ENCODE measurements around the gene CNST.
"Not testable (repeated sequence)": the region's sequence is repeated elsewhere in the genome, so short reads cannot be mapped to it uniquely, and the experiment has no call there.

CNST gene

GRCh38 chr1:246558041-246558440 is 8.2 kb upstream of the CNST start:
- in situ Hi-C loops (cut with MboI; ENCODE audit: low sequenced_read_pairs), result no loop called here

- in situ Hi-C loops (cut with MboI; ENCODE audit: low sequenced_read_pairs), result no loop called here
Observed at GRCh38 chr1:246559310-246559709, 6.9 kb upstream of the CNST start.

- in situ Hi-C loops (cut with MboI; ENCODE audit: low sequenced_read_pairs), result not testable (repeated sequence)
Observed at GRCh38 chr1:246560833-246561232, 5.4 kb upstream of the CNST start.

GRCh38 chr1:246564839-246565750 is 1.2 kb upstream of the CNST start:
- in situ Hi-C loops (cut with MboI; ENCODE audit: low sequenced_read_pairs), result no loop called here

GRCh38 chr1:246565751-246566127 is 517 bp upstream of the CNST start:
- in situ Hi-C loops (cut with MboI; ENCODE audit: low sequenced_read_pairs), result no loop called here

- in situ Hi-C loops (cut with MboI; ENCODE audit: low sequenced_read_pairs), result no loop called here
Observed at GRCh38 chr1:246566813-246567645, 773 bp downstream of the CNST start.

- in situ Hi-C loops (cut with MboI; ENCODE audit: low sequenced_read_pairs), result no loop called here
Observed at GRCh38 chr1:246567646-246568235, 1.5 kb downstream of the CNST start.

- in situ Hi-C loops (cut with MboI; ENCODE audit: low sequenced_read_pairs), result no loop called here
Observed at GRCh38 chr1:246569248-246570238, 3.3 kb downstream of the CNST start.

GRCh38 chr1:246571309-246571708 is 5.1 kb downstream of the CNST start:
- in situ Hi-C loops (cut with MboI; ENCODE audit: low sequenced_read_pairs), result not testable (repeated sequence)

GRCh38 chr1:246571953-246572352 is 5.7 kb downstream of the CNST start:
- in situ Hi-C loops (cut with MboI; ENCODE audit: low sequenced_read_pairs), result no loop called here

- in situ Hi-C loops (cut with MboI; ENCODE audit: low sequenced_read_pairs), result no loop called here
Observed at GRCh38 chr1:246572785-246573184, 6.5 kb downstream of the CNST start.

GRCh38 chr1:246573491-246573890 is 7.2 kb downstream of the CNST start:
- in situ Hi-C loops (cut with MboI; ENCODE audit: low sequenced_read_pairs), result no loop called here

GRCh38 chr1:246576709-246577032 is 10.4 kb downstream of the CNST start:
- in situ Hi-C loops (cut with MboI; ENCODE audit: low sequenced_read_pairs), result no loop called here

- in situ Hi-C loops (cut with MboI; ENCODE audit: low sequenced_read_pairs), result no loop called here
Observed at GRCh38 chr1:246577082-246577719, 10.9 kb downstream of the CNST start.

- in situ Hi-C loops (cut with MboI; ENCODE audit: low sequenced_read_pairs), result no loop called here
Observed at GRCh38 chr1:246577720-246578106, 11.5 kb downstream of the CNST start.

GRCh38 chr1:246579818-246580217 is 13.6 kb downstream of the CNST start:
- in situ Hi-C loops (cut with MboI; ENCODE audit: low sequenced_read_pairs), result no loop called here

GRCh38 chr1:246580497-246581370 is 14.5 kb downstream of the CNST start:
- in situ Hi-C loops (cut with MboI; ENCODE audit: low sequenced_read_pairs), result no loop called here

- in situ Hi-C loops (cut with MboI; ENCODE audit: low sequenced_read_pairs), result no loop called here
Observed at GRCh38 chr1:246582301-246583055, 16.2 kb downstream of the CNST start.

All from HL-60/S4 treated with retinoic acid at 250 ng/mL for 4 days and 3 days (cell line).